ENCODE measurements around the gene TNFRSF1A.

Gene TNFRSF1A

DNA sequence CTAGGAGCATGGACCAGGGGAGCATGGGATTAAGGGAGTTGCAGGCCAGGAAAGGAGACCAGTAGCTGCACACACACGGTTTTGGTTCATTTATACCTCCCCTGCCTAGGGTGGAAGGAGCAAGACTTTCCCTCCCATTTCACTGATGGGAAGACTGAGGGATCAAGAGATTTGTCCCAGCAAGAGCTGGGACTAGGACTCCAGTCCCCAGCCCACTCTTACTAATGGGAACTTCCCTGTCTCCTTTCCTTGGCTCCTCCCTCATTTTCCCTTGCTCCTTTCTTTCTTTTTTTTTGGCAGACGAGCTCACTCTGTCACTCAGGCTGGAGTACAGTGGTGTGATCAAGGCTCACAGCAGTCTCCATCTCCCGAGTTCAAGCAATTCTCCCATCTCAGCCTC is 20.5 kb upstream of the TNFRSF1A start:
- no peak for DNase-seq (ENCODE audit: low spot score)
- H3K4me3 ChIP-seq, result no peak overlapping the region
- H3K27ac ChIP-seq, result peak overlapping the region in 1 of 2 donors; percentile 75
- TF ChIP-seq, protein P1, sequence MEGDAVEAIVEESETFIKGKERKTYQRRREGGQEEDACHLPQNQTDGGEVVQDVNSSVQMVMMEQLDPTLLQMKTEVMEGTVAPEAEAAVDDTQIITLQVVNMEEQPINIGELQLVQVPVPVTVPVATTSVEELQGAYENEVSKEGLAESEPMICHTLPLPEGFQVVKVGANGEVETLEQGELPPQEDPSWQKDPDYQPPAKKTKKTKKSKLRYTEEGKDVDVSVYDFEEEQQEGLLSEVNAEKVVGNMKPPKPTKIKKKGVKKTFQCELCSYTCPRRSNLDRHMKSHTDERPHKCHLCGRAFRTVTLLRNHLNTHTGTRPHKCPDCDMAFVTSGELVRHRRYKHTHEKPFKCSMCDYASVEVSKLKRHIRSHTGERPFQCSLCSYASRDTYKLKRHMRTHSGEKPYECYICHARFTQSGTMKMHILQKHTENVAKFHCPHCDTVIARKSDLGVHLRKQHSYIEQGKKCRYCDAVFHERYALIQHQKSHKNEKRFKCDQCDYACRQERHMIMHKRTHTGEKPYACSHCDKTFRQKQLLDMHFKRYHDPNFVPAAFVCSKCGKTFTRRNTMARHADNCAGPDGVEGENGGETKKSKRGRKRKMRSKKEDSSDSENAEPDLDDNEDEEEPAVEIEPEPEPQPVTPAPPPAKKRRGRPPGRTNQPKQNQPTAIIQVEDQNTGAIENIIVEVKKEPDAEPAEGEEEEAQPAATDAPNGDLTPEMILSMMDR (IDR thresholded peaks at IDR 0.05), result no peak

DNA sequence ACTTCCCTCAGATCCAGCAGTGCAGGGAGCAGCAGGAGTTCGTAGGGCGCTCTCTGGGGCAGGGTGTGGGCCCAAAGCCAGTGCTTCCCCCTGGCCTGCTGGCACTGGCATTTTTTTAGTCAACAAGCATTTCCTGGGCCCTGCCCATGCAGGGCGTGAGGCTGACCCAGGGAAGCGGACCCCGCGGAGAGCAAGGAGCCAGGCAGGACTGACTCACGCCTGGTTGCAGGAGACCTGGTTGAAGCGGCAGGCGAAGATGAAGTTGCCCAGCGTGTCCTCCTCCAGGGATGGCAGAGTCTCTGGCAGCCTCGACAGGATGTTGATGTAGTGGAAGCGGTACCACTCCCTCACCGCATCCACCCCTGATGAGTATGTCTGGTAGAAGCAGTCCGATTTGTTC is 20.0 kb upstream of the TNFRSF1A start:
- DNase-seq (ENCODE audit: low spot score), result peak; percentile 88
- peak overlapping the region in 1 of 2 donors; percentile 75 for H3K27ac ChIP-seq
- H3K4me3 ChIP-seq, result no peak overlapping the region
- TF ChIP-seq, protein P1 (IDR thresholded peaks at IDR 0.05), result no peak

DNA sequence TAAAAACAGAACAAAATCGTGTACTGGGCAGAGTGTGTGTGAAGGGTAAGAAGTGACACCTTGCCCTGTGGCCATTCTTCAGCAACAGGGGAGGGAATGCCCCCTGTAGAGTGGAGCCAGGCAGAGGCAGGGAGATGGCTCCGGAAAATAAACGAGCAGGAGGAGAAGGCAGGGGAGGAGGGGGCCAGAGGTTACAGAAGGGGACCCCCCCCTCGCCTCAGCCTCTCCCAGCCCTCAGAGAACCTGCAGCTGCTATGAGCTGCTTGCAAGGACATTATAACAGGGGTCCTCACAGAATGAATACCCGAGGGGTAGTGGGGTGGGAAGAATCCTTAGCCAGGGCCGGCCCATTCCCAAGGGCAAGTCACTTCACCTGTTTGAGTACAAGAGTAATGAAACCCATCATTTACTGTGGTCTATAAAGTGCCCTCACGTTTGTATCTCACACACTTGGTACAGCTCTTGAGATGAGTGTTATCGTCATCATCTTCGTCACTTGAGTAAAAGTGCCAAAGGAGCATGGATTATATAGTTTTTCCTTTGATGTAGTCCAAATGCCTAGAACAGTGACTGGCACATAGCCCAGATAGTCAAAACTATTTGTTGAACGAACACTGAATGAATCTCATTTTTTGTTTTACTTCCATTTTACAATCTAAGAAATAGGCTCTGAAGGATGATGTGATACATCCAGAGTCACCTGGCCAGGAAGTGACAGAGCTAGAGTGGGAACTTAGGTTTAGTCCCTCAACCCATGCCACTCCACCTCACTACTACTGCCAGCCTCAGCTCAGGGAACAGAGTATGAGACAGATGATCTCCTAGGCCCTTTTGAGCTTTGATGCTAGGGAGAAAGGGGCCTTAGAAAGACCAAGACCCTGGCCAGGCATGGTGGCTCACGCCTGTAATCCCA is 19.0 kb upstream of the TNFRSF1A start:
- Histone ChIP-seq H3K27ac (peak overlapping the region in 1 of 2 donors; percentile 61), H3K4me3 (no peak overlapping the region)
- no peak for DNase-seq (ENCODE audit: low spot score)
- TF ChIP-seq, protein P1 (IDR thresholded peaks at IDR 0.05), result no peak

DNA sequence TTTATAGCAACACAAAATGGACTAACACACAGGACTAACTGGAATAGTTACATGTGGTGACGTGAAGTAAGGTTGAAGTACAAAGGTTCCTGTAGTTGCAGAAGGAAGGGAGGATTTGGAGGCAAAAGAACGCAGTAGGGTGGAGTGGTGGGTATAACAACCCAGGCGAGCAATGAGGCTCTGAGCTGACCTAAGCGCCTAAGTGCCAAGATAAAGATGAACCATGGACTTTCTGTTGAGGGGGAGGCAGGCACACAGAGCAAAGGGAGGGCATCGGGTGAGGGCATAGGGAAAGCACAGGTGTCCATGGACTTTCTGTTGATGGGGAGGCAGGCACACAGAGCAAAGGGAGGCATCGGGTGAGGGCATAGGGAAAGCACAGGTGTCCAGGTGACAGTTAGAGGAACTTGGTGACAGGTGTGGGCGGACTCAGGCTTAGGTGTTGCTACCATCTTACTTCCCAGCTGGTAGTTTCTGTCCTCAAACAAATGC is 18.2 kb upstream of the TNFRSF1A start:
- TF ChIP-seq, protein P1 (IDR thresholded peaks at IDR 0.05), result no peak
- DNase-seq (ENCODE audit: low spot score), result no peak
- H3K4me3 ChIP-seq, result no peak overlapping the region
- H3K27ac ChIP-seq, result no peak overlapping the region

DNA sequence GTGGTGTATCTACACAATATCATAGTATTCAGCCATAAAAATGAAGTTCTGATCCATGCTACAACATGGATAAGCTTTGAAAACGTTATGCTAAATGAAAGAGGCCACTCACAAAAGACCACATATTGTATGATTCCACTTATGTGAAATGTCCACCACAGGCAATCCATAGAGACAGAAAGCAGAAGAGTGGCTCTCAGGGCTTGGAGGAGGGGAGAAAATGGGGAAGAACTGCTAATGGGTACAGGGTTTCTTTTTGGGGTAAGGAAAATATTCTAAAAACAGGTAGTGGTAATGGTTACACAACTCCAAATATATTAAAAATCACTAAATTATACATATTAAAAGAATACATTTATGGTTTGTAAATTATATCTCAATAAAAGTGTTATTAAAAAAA is 17.0 kb upstream of the TNFRSF1A start:
- Histone ChIP-seq H3K4me3 (no peak overlapping the region), H3K27ac (no peak overlapping the region)
- DNase-seq (ENCODE audit: low spot score), result no peak
- TF ChIP-seq, protein P1 (IDR thresholded peaks at IDR 0.05), result no peak

DNA sequence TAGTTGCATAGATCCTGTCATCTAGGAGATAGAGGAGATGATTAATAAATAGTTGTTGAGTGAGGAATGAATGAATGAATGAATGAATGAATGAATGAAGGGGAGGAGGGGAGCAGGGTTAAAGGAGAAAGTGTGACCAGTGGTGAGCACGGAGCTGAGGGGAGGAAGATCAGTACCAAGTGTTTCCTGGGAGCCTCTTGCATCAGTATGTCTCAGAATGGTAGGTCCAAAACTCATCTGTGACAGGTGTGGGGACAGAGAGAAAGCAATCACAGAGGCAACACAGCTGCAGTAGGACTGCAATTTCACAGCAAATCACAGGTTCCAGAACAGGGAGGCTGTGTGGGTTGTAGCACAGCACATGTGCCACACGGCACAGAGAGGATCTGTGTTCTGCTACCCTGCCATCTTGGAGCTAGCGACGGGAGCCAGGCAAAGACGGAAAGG is 14.5 kb upstream of the TNFRSF1A start:
- DNase-seq (ENCODE audit: low spot score), result no peak
- Histone ChIP-seq H3K27ac (no peak overlapping the region), H3K4me3 (no peak overlapping the region)
- TF ChIP-seq, protein P1 (IDR thresholded peaks at IDR 0.05), result no peak
